GM18873 (cell line): ENCODE data around the gene CPSF3.
"Not testable (repeated sequence)": the region's sequence is repeated elsewhere in the genome, so short reads cannot be mapped to it uniquely, and the experiment has no call there.

Experiments
- ATAC-seq: cut with Tn5 transposase; IDR thresholded peaks from one replicate; pipeline ENCODE4 v1.9.1; 2021; ENCODE audit warnings: mild to moderate bottlenecking, moderate library complexity, moderate number of reproducible peaks; ENCODE audit not compliant: unreplicated experiment, low FRiP score

Gene CPSF3

DNA sequence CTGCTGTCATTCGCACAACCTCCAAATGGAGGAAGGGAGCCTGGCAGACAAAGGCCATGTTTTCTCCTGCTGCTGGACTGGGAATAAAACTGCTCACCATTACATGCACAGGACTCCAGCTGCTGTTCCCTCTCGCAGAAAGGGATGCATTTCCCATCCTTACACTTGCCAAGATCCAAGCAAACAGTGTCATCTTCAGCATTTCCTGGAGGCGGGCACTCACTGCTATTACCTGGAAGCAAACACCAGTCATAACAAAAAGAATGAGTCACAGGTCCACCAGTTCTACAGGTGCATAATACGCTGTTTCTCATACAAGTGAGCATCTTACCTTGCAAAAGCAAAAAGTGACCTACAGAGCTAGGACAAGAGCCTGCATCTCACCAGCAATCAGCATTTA lies 73.6 kb downstream of the CPSF3 start:
- ATAC-seq: no peak

DNA sequence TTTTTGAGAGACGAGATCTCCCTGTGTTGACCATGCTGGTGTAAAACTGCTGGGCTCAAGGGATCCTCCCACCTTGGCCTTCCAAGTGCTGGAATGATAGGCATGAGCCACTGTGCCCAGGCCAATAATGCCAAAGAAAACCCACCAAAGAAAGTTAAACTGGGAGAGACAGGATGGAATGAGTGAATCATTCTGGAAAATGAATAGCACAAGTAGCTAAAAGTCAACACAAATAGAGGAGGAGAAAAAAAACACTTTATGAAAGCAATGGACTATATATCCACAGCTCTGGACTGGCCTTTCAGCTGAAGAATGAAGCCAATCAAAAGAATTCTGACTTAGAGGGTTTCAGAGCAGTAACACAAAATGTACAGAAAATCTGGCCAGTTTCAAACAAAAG lies 74.8 kb downstream of the CPSF3 start:
- ATAC-seq: no peak

DNA sequence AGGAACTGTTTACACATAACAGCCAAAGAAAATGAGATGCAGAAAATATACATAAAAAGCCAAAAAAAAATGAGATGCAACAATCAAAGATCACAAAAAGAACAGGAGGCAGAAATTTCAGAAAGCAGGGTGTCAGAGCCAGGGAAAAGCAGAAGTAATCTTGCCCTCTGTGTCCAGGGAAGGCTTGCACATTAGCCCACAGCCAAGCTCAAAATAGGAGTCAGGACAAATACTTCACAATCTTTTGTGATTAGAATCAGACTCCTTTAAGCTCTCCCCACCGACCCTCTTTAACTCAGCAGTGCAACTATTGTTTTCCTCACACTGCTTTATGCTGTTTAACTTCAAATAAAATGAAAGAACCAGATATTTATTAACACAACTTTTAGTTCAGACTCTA lies 85.5 kb downstream of the CPSF3 start:
- ATAC-seq: no peak

DNA sequence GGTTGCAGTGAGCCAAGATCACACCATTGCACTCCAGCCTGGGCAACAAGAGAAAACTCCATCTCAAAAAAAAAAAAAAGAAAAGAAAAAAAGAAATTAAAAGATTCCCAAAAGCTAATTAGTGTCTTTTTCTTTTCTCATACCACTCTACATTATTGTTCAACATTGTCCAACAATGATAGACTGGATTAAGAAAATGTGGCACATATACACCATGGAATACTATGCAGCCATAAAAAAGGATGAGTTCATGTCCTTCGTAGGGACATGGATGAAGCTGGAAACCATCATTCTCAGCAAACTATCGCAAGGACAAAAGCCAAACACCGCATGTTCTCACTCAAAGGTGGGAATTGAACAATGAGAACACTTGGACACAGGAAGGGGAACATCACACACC lies 90.5 kb downstream of the CPSF3 start:
- not testable (repeated sequence) for ATAC-seq

DNA sequence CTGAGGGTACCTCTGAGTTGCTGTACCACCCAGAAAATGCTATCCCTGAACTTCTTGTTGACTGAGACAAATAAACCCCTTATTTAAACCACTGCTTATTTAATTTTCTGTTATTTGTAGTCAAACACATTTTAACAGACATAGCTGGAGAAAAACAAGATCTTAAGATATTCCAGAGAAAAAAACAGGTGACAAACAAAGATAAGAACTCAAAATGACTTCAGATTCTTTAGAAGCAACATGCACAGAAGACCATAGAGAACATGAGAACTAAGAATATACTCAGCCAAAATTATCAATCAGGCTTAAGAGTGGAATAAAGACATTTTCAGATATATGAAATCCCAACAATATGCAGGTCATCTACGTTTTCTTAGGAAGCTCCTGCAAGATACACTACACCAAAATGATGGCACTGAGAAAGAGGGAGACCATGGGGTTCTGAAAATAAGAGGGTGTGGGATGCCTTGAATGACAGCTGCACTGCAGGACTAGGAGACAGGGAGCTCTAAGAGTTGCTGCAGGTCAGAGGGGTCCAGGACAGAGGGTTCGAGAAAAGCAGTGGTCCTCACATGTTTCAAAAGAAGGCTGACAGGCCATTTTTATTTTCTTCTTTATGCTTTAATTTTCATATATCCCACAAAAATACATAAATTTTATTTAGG lies 93.8 kb downstream of the CPSF3 start:
- no peak for ATAC-seq

DNA sequence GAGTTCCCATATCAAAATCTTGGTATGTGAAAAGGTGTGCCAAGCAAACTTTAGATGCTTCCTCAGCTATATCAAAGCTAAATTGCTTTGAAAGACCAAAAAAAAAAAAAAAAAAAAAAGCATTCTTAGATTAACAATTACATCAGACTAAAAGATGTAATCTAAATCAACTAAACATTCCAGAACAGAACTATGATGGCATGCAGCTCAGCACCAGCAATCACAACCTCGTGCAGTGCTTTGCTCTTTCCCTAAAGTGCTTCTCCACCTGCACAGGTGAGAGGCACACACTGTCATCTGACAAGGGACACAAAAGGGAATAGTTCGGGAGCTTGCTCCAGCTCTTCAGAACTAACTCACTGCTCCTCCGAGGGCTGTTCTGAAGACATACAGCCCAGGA lies 94.7 kb downstream of the CPSF3 start:
- no peak for ATAC-seq

DNA sequence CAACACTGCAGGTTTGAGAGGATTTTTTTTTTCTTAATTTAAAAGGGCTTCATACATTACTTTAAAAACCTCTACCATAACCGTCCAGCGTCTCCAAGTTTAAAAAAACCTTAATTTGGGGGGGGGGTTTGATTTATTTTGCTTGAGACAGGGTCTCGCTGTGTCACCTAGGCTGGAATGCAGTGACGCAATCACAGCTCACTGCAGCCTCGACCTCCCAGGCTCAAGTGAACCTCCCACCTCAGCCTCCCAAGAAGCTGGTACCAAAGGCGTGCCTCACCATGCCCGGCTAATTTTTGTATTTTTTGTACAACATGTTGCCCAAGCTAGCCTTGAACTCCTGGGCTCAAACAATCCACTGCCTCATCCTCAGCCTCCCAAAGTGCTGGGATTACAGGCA lies 95.3 kb downstream of the CPSF3 start:
- ATAC-seq: no peak

DNA sequence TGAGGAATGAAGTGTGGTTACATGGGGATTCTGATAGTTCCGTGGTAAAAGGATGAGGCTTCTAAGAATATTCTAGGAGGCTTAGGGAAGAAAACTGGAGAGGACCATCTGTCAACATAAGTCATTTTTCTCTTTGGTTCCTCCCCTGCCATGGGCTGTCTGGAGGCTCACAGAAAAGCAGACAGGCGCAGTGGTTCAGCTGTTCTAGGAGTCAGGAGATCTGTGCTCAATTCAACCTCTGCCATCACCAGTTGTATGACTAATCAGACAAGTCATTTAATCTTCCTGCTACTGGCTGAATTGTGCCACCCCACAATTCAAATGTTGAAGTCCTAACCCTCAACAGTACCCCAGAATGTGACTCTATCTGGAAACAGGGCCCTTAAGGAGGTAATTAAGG lies 95.8 kb downstream of the CPSF3 start:
- no peak for ATAC-seq
